Stomach (tissue), 9 donors: Measurements from ENCODE around the gene DDX31. TPM values are rescaled to one million over a fixed set of nuclear protein-coding genes. Genes with fewer than 3 reads are reported as not detected.

Source experiments
- DNase-seq, 2 donors: peaks; one replicate each; pipeline versions ENCODE4 v3.0.0 to v3.0.0-alpha.2; 2013 to 2019
- H3K27ac ChIP-seq, 5 donors: fragments of 200-600 bp in 4 of 5; sonication (generic) in 4 of 5; one replicate each; pipeline ENCODE4 v1.5.1; 2013 to 2019; ENCODE audit warnings: mild to moderate bottlenecking in 1 of 5, moderate library complexity in 1 of 5
- H3K27me3 ChIP-seq, 3 donors: fragments of 200-600 bp; sonication (generic); one replicate each; pipeline ENCODE4 v1.5.1; 2017 to 2019; ENCODE audit warnings: mixed run types in 1 of 3
- H3K36me3 ChIP-seq, 4 donors: fragments of 200-600 bp; sonication (generic); 1 replicate in 3 of 4; 2 replicates in 1 of 4; pipeline ENCODE4 v1.5.1; 2016 to 2019
- H3K4me1 ChIP-seq, 4 donors: fragments of 200-600 bp; sonication (generic); one replicate each; pipeline ENCODE4 v1.5.1; 2016 to 2019
- H3K4me3 ChIP-seq, 4 donors: fragments of 200-600 bp; sonication (generic) in 3 of 4; one replicate each; pipeline ENCODE4 v1.5.1; 2016 to 2019; ENCODE audit warnings: mild to moderate bottlenecking in 1 of 4
- H3K9me3 ChIP-seq, 4 donors: fragments of 200-600 bp; sonication (generic); one replicate each; pipeline ENCODE4 v1.5.1; 2016 to 2019
- EP300 ChIP-seq: sonication (generic); formaldehyde crosslinking; IDR thresholded peaks from one replicate; pipeline ENCODE4 v1.6.1; 2017; ENCODE audit warnings: antibody characterized with exemption
- POLR2A ChIP-seq, 4 donors: fragments of 450-650 bp; IDR thresholded peaks; one replicate each; pipeline ENCODE4 v1.6.1; 2016; ENCODE audit warnings: antibody characterized with exemption in 4 of 4, control low read depth in 2 of 4, mild to moderate bottlenecking in 1 of 4, moderate library complexity in 1 of 4
- POLR2AphosphoS5 ChIP-seq, 3 donors: sonication (generic); formaldehyde crosslinking; IDR thresholded peaks; one replicate each; pipeline ENCODE4 v1.6.1; 2016; ENCODE audit warnings: antibody characterized with exemption in 3 of 3
- WGBS, 5 donors: extraction: QIAGEN DNeasy Blood & Tissue Kit in 3 of 5; methylation state at CpG; one replicate each; pipeline versions ENCODE4 v1.1.5 to v1.1.7; 2013 to 2018; 5-methylcytosine and 5-hydroxymethylcytosine counted together
- intact Hi-C: fragments of 100-400 bp; cut with DNase I; formaldehyde crosslinking; loops from one replicate; pipeline ENCODE4 v1.15.1; 2023; ENCODE audit warnings: low total_unique reads
- polyA plus RNA-seq, 3 donors: library from polyadenylated mRNA; stranded (reverse); fragments of 200-250 nt; gene quantifications; one replicate each; pipeline ENCODE4 v1.2.3, GENCODE V29; 2013
- total RNA-seq, 5 donors: library from RNA; depleted of rRNA; stranded (reverse); fragments of >200 nt; gene quantifications; one replicate each; pipeline versions ENCODE4 v1.1.0 to v1.2.3, GENCODE V29; 2014 to 2016
- TF ChIP-seq, protein P1 (sequence below), 7 experiments: fragments of 450-650 bp in 4 of 7; fragments of 200-600 bp in 3 of 7; sonication (generic) in 3 of 7; IDR thresholded peaks; one replicate each; pipeline ENCODE4 v1.5.1; 2016 to 2019; ENCODE audit warnings: antibody characterized with exemption in 7 of 7, control low read depth in 2 of 7, mild to moderate bottlenecking in 1 of 7
- donor health status: healthy with polysubstance abuse.
- donor health status: Bipolar disorder and iron deficiency.
- donor health status: healthy.

DDX31 gene
- total and polyA plus RNA-seq, 8 donors, result 3.1 to 26.8 (median 5.8) TPM

DNA sequence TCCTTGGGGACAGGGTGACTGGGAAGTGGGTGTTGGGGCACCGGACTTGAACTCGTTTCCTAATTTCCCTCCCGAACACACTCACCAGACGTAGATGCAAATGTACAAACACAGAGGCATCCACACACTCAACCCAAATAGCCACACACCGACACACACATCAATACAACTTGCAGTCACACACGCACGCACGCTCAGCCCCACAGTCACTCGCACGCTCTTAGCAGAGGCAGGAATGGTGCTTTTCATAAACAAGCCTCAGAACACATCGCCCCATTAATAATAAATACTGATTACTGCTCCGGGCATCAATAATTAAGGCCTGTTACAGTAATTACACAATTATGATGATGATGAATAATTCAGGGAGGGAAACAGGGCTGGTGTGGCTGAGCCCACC lies 81.7 kb downstream of the DDX31 start:
- intact Hi-C loops, result no loop called here
- Histone ChIP-seq H3K36me3 (peaks cover 0 to 2% (median 1%) of the 10 kb centered on the region in 4 donors), H3K27ac (no peak overlapping the region), H3K9me3 (no peaks in the 10 kb centered on the region), H3K27me3 (peaks cover 72 to 96% (median 89%) of the 10 kb centered on the region in 3 donors), H3K4me1 (peaks cover 6 to 36% (median 18%) of the 10 kb centered on the region in 4 donors), H3K4me3 (no peak overlapping the region)
- no peak for DNase-seq
- WGBS, 5 donors, result 26 to 41% (median 32%) methylated on average over 11 to 12 of the region's 12 CpGs
- TF ChIP-seq, protein P1, sequence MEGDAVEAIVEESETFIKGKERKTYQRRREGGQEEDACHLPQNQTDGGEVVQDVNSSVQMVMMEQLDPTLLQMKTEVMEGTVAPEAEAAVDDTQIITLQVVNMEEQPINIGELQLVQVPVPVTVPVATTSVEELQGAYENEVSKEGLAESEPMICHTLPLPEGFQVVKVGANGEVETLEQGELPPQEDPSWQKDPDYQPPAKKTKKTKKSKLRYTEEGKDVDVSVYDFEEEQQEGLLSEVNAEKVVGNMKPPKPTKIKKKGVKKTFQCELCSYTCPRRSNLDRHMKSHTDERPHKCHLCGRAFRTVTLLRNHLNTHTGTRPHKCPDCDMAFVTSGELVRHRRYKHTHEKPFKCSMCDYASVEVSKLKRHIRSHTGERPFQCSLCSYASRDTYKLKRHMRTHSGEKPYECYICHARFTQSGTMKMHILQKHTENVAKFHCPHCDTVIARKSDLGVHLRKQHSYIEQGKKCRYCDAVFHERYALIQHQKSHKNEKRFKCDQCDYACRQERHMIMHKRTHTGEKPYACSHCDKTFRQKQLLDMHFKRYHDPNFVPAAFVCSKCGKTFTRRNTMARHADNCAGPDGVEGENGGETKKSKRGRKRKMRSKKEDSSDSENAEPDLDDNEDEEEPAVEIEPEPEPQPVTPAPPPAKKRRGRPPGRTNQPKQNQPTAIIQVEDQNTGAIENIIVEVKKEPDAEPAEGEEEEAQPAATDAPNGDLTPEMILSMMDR (IDR thresholded peaks at IDR 0.05), result no peak
- TF ChIP-seq POLR2A (IDR thresholded peaks at IDR 0.05) (no peak), EP300 (no peak), POLR2AphosphoS5 (IDR thresholded peaks at IDR 0.05) (no peak)

DNA sequence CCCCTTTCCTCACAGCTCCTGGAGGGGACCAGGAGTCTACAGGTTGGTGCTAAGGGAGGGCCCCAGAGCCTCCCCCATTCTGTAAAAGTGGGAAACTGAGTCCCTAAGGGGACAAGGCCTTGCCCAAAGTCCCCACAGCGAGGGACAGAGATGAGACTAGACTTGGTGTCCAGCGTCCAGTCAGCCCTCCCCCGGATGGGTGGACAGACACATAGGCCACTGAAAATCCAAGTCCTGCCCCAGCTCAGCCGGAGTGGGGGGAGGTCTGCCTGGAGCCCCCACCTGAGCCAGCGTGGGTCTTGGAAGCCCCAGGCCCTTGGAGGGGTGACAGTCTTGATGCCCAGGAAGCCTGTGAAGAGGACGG lies 82.2 kb downstream of the DDX31 start:
- H3K36me3 ChIP-seq, result no peaks in the 10 kb centered on the region
- H3K27me3 ChIP-seq, result peaks cover 77 to 100% (median 94%) of the 10 kb centered on the region in 3 donors
- DNase-seq, result no peak
- 7 to 16% (median 13%) methylated on average over 5 to 6 of the region's 6 CpGs; no CpG with 5 or more reads in 1 of the 5 donors for WGBS, 5 donors
- H3K27ac ChIP-seq, result no peak overlapping the region
- no peak overlapping the region for H3K4me3 ChIP-seq
- TF ChIP-seq, protein P1 (IDR thresholded peaks at IDR 0.05), result no peak
- no peak for TF ChIP-seq EP300
- TF ChIP-seq POLR2A (IDR thresholded peaks at IDR 0.05), result no peak
- no peak for TF ChIP-seq POLR2AphosphoS5 (IDR thresholded peaks at IDR 0.05)
- intact Hi-C loops, result no loop called here
- H3K4me1 ChIP-seq, result peaks cover 6 to 37% (median 18%) of the 10 kb centered on the region in 4 donors
- no peaks in the 10 kb centered on the region for H3K9me3 ChIP-seq

DNA sequence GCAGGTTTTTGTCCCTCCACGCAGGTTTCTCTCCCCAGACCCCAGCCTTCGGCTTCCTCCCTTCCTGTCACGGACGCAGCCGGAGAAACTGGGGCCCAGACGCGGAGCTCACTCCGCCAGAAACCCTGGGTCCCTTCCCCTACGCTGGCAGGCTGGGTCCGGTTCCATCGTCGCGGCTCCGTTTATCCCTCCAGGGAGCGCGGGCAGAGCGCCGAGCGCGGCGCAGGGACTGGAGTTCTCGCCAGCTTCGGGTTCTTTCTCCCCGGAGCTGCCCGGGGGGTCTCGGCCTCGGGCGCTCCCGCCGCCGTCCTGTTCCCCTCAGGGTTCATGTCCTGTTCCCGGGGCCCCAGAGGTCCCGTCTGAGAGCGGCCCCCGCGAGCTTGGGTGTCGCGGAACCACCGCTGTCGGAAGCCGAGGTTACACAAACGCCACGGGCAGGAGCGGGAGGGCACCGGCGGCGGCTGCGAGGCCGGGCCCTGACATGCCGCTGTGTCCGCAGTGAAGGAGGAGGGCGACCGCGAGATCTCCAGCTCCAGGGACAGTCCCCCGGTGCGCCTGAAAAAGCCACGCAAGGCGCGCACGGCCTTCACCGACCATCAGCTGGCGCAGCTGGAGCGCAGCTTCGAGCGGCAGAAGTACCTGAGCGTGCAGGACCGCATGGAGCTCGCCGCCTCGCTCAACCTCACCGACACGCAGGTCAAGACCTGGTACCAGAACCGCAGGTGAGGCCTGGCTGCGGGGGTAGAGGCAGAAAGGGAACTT lies 82.8 kb downstream of the DDX31 start:
- 4 to 12% (median 5%) methylated on average over 30 to 74 of the region's 74 CpGs for WGBS, 5 donors
- Histone ChIP-seq H3K27me3 (peaks cover 79 to 100% (median 99%) of the 10 kb centered on the region in 3 donors), H3K27ac (no peak overlapping the region), H3K36me3 (no peaks in the 10 kb centered on the region), H3K9me3 (no peaks in the 10 kb centered on the region), H3K4me3 (no peak overlapping the region), H3K4me1 (peaks cover 7 to 42% (median 23%) of the 10 kb centered on the region in 4 donors)
- no peak for TF ChIP-seq POLR2AphosphoS5 (IDR thresholded peaks at IDR 0.05)
- TF ChIP-seq EP300, result no peak
- no peak for TF ChIP-seq POLR2A (IDR thresholded peaks at IDR 0.05)
- TF ChIP-seq, protein P1 (IDR thresholded peaks at IDR 0.05), result no peak
- DNase-seq, result no peak
- intact Hi-C loops, result no loop called here

DNA sequence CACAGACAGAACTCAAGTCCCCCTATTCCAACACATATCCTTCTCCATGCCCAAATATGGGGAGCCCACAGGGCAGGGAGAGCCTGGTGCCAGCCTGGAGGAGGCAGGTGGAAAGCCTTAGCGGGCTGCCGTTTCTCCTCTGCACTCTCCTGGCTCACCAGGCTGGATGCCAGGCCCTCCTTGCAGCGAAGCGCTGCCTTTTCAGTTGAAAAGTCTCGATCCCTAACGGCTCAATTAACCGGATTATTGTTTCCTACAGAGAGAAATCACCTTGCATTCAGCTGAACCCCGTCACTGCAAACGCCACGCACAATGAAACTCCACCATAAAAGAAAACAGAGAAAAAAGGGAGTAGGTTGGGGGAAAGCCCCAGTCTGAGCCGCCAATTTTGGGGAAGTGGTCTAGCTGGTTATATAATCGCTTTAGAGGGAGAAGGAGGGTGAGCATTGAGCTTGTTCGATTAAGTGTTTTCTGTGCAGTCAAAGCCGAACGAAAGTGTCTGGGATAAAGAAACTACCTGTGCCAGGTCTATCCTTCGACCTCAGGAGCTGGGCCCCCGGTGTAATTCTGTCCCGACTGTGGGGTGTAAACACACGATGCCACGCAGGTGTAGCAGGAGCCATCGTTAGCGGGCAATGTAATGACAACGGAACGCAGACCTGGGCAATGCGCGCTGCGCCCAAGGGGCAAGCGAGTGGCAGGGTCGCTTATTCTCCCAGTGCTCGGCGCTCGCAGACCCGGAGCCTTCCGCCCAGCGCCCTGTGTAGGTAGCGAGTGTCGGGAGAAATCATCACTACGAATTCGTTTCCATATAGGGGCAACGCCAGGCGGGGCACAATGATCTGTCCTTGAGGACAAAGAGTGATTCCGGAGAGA lies 83.6 kb downstream of the DDX31 start:
- peaks cover 11 to 51% (median 29%) of the 10 kb centered on the region in 4 donors for H3K4me1 ChIP-seq
- WGBS, 5 donors, result 7 to 12% (median 8%) methylated on average over 42 of the region's 42 CpGs
- H3K9me3 ChIP-seq, result no peaks in the 10 kb centered on the region
- no peak overlapping the region for H3K4me3 ChIP-seq
- DNase-seq, result no peak
- H3K36me3 ChIP-seq, result no peaks in the 10 kb centered on the region
- intact Hi-C loops, result no loop called here
- peaks cover 79 to 100% (median 100%) of the 10 kb centered on the region in 3 donors for H3K27me3 ChIP-seq
- no peak overlapping the region for H3K27ac ChIP-seq
- no peak for TF ChIP-seq EP300
- TF ChIP-seq, protein P1 (IDR thresholded peaks at IDR 0.05), result no peak
- TF ChIP-seq POLR2A (IDR thresholded peaks at IDR 0.05), result no peak
- no peak for TF ChIP-seq POLR2AphosphoS5 (IDR thresholded peaks at IDR 0.05)
